DOHH2 (cell line): Measurements from ENCODE around the gene TMEM44.
A peak's percentile ranks its signal among the peaks of the same experiment; 100 is the strongest.
"Not testable (repeated sequence)": the region's sequence is repeated elsewhere in the genome, so short reads cannot be mapped to it uniquely, and the experiment has no call there.

Source experiments
- H3F3A ChIP-seq: fragments of 200-600 bp; sonication (generic), shearing (Covaris generic); 2 replicates; pipeline ENCODE4 v1.6.0; 2016; ENCODE audit warnings: antibody characterized with exemption, mild to moderate bottlenecking; ENCODE audit not compliant: control insufficient read depth, insufficient read depth
- H3K27ac ChIP-seq: fragments of 200-600 bp; sonication (generic); 2 replicates; pipeline ENCODE4 v1.5.1; 2014; ENCODE audit warnings: low read depth, mild to moderate bottlenecking, low read length, moderate library complexity
- H3K27me3 ChIP-seq: fragments of 200-600 bp; sonication (generic); 2 replicates; pipeline ENCODE4 v1.6.1; 2014; ENCODE audit warnings: mild to moderate bottlenecking, low read length, mixed read lengths; ENCODE audit not compliant: control insufficient read depth
- H3K36me3 ChIP-seq: fragments of 200-600 bp; sonication (generic); 2 replicates; pipeline ENCODE4 v1.6.1; 2014; ENCODE audit warnings: mild to moderate bottlenecking, low read length, moderate library complexity, mixed read lengths; ENCODE audit not compliant: control insufficient read depth
- H3K4me1 ChIP-seq: fragments of 200-600 bp; sonication (generic); 2 replicates; pipeline ENCODE4 v1.6.1; 2014; ENCODE audit warnings: mild to moderate bottlenecking, low read length, mixed read lengths; ENCODE audit not compliant: control insufficient read depth
- H3K4me2 ChIP-seq: fragments of 200-600 bp; sonication (generic); 2 replicates; pipeline ENCODE4 v1.6.0; 2014; ENCODE audit warnings: mild to moderate bottlenecking, low read length, moderate library complexity
- H3K4me3 ChIP-seq: fragments of 200-600 bp; sonication (generic); 2 replicates; pipeline ENCODE4 v1.5.1; 2014; ENCODE audit warnings: mild to moderate bottlenecking, low read length, mixed read lengths
- H3K79me2 ChIP-seq: fragments of 200-600 bp; sonication (generic); 2 replicates; pipeline ENCODE4 v1.6.1; 2014; ENCODE audit warnings: mild to moderate bottlenecking, low read length, mixed read lengths; ENCODE audit not compliant: control insufficient read depth
- H3K9me2 ChIP-seq: fragments of 200-600 bp; sonication (generic); replicated peaks from 2 replicates; pipeline ENCODE4 v1.6.1; 2014; ENCODE audit warnings: mild to moderate bottlenecking, low read length, mixed read lengths; ENCODE audit not compliant: control insufficient read depth
- H3K9me3 ChIP-seq: fragments of 200-600 bp; sonication (generic); 2 replicates; pipeline ENCODE4 v1.6.1; 2014; ENCODE audit warnings: antibody characterized with exemption, low read length, mixed read lengths; ENCODE audit not compliant: control insufficient read depth, insufficient read depth
- H4K20me1 ChIP-seq: fragments of 200-600 bp; sonication (generic); 2 replicates; pipeline ENCODE4 v1.6.0; 2014; ENCODE audit warnings: low read depth, mild to moderate bottlenecking, antibody characterized with exemption, low read length, moderate library complexity; ENCODE audit not compliant: control insufficient read depth, insufficient read depth
- EZH2phosphoT487 ChIP-seq: fragments of 200-600 bp; sonication (generic); IDR thresholded peaks from 2 replicates; pipeline ENCODE4 v1.6.1; 2017; ENCODE audit warnings: borderline replicate concordance, mild to moderate bottlenecking, antibody characterized with exemption, low read length, moderate library complexity, mixed read lengths
- TF ChIP-seq, protein P1 (sequence below): fragments of 200-600 bp; sonication (generic); IDR thresholded peaks from one replicate; pipeline ENCODE4 v1.5.1; 2014; ENCODE audit warnings: antibody characterized with exemption, mild to moderate bottlenecking, low read depth, low read length; ENCODE audit not compliant: poor library complexity, severe bottlenecking

Gene TMEM44

GRCh38 chr3:194632809-194633348 lies 340 bp downstream of the TMEM44 start:
- no peaks in the 10 kb centered on the region for H4K20me1 ChIP-seq
- peak overlapping the region; percentile 93 for H3K4me3 ChIP-seq
- no peaks in the 10 kb centered on the region for H3K9me2 ChIP-seq
- H3K9me3 ChIP-seq: peaks cover 6% of the 10 kb centered on the region; the same call in 1 of the 2 replicates
- peaks cover 2% of the 10 kb centered on the region; the same call in 1 of the 2 replicates for H3K36me3 ChIP-seq
- H3F3A ChIP-seq: no peaks in the 10 kb centered on the region
- H3K79me2 ChIP-seq: no peaks in the 10 kb centered on the region; the same call in 1 of the 2 replicates
- H3K4me1 ChIP-seq: peaks cover 10% of the 10 kb centered on the region; the same call in 1 of the 2 replicates
- H3K4me2 ChIP-seq: peak overlapping the region; percentile 96
- no peaks in the 10 kb centered on the region for H3K27me3 ChIP-seq
- H3K27ac ChIP-seq: no peak overlapping the region
- no peak for TF ChIP-seq EZH2phosphoT487
- TF ChIP-seq, protein P1, sequence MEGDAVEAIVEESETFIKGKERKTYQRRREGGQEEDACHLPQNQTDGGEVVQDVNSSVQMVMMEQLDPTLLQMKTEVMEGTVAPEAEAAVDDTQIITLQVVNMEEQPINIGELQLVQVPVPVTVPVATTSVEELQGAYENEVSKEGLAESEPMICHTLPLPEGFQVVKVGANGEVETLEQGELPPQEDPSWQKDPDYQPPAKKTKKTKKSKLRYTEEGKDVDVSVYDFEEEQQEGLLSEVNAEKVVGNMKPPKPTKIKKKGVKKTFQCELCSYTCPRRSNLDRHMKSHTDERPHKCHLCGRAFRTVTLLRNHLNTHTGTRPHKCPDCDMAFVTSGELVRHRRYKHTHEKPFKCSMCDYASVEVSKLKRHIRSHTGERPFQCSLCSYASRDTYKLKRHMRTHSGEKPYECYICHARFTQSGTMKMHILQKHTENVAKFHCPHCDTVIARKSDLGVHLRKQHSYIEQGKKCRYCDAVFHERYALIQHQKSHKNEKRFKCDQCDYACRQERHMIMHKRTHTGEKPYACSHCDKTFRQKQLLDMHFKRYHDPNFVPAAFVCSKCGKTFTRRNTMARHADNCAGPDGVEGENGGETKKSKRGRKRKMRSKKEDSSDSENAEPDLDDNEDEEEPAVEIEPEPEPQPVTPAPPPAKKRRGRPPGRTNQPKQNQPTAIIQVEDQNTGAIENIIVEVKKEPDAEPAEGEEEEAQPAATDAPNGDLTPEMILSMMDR: no peak

DNA sequence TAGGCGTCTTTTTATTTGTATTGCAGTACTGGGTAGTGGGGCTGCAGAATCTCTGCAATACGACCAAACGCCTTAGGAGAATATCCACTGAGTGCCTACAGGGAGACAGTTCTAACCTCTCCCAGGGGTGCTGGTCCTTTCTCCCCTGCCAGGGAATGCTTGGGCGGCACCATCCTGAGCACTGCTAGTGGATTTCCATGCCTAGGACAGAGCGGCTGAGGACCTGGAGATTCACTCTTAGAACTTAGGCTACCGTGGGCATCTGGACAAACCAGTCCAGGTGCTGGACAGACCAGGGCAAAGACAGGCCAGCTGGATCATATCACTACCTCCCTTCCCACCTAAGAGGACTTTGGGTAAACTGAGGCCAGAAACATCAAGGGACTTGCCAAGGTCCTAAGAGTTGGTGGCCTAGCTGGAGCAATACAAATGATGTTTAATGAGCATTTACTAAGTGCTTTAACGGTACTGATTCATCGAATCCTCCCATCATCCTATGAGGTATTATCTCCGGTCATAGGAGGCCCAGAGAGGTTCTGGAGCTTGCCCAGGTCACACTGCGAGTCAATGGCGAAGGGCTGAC lies 902 bp downstream of the TMEM44 start:
- TF ChIP-seq EZH2phosphoT487: no peak
- TF ChIP-seq, protein P1: no peak
- H3F3A ChIP-seq: no peaks in the 10 kb centered on the region
- H3K27ac ChIP-seq: no peak overlapping the region
- no peaks in the 10 kb centered on the region; the same call in 1 of the 2 replicates for H3K79me2 ChIP-seq
- peaks cover 2% of the 10 kb centered on the region; the same call in 1 of the 2 replicates for H3K36me3 ChIP-seq
- peak overlapping the region; percentile 93 for H3K4me3 ChIP-seq
- H3K4me1 ChIP-seq: peaks cover 10% of the 10 kb centered on the region; the same call in 1 of the 2 replicates
- H3K4me2 ChIP-seq: peak overlapping the region; percentile 96
- H3K9me3 ChIP-seq: peaks cover 6% of the 10 kb centered on the region; the same call in 1 of the 2 replicates
- no peaks in the 10 kb centered on the region for H3K9me2 ChIP-seq
- H3K27me3 ChIP-seq: no peaks in the 10 kb centered on the region
- no peaks in the 10 kb centered on the region for H4K20me1 ChIP-seq

GRCh38 chr3:194631696-194632095 lies 1.5 kb downstream of the TMEM44 start:
- Histone ChIP-seq H3K9me2 (no peaks in the 10 kb centered on the region), H4K20me1 (no peaks in the 10 kb centered on the region), H3K27me3 (no peaks in the 10 kb centered on the region), H3K4me1 (peaks cover 10% of the 10 kb centered on the region; the same call in 1 of the 2 replicates), H3K27ac (no peak overlapping the region), H3K4me2 (no peak overlapping the region), H3K36me3 (peaks cover 2% of the 10 kb centered on the region; the same call in 1 of the 2 replicates), H3K9me3 (peaks cover 6% of the 10 kb centered on the region; the same call in 1 of the 2 replicates), H3F3A (no peaks in the 10 kb centered on the region), H3K4me3 (no peak overlapping the region), H3K79me2 (no peaks in the 10 kb centered on the region; the same call in 1 of the 2 replicates)
- TF ChIP-seq, protein P1: no peak
- TF ChIP-seq EZH2phosphoT487: no peak

DNA sequence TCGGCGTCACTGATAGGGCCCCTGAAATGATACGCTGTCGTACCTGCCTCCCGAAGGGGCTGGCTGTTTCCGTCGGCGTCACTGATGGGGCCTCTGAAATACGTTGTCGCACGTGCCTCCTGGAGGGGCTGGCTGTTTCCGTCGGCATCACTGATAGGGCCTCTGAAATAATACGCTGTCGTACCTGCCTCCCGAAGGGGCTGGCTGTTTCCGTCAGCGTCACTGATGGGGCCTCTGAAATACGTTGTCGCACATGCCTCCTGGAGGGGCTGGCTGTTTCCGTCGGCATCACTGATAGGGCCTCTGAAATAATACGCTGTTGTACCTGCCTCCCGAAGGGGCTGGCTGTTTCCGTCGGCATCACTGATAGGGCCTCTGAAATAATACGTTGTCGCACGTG lies 2.5 kb downstream of the TMEM44 start:
- not testable (repeated sequence) for H3K4me2 ChIP-seq, H3K36me3 ChIP-seq, H3K4me3 ChIP-seq, H3K9me2 ChIP-seq, H3K27me3 ChIP-seq, H3K79me2 ChIP-seq, H3K9me3 ChIP-seq, H3F3A ChIP-seq, H3K27ac ChIP-seq, H3K4me1 ChIP-seq, H4K20me1 ChIP-seq
